GM12873 (cell line): ENCODE results near the gene CDKL5.
A peak's percentile ranks its signal among the peaks of the same experiment; 100 is the strongest.

Source experiments
- TF ChIP-seq, protein P1 (sequence below): IDR thresholded peaks from 2 replicates; pipeline ENCODE4 v1.5.1; 2012; ENCODE audit warnings: low read depth, mild to moderate bottlenecking, moderate library complexity, low read length, control low read depth; ENCODE audit not compliant: insufficient read depth; ENCODE audit errors: missing control alignments

CDKL5 gene

GRCh38 chrX:18410038-18410437 lies 15.4 kb upstream of the CDKL5 start:
- TF ChIP-seq, protein P1, sequence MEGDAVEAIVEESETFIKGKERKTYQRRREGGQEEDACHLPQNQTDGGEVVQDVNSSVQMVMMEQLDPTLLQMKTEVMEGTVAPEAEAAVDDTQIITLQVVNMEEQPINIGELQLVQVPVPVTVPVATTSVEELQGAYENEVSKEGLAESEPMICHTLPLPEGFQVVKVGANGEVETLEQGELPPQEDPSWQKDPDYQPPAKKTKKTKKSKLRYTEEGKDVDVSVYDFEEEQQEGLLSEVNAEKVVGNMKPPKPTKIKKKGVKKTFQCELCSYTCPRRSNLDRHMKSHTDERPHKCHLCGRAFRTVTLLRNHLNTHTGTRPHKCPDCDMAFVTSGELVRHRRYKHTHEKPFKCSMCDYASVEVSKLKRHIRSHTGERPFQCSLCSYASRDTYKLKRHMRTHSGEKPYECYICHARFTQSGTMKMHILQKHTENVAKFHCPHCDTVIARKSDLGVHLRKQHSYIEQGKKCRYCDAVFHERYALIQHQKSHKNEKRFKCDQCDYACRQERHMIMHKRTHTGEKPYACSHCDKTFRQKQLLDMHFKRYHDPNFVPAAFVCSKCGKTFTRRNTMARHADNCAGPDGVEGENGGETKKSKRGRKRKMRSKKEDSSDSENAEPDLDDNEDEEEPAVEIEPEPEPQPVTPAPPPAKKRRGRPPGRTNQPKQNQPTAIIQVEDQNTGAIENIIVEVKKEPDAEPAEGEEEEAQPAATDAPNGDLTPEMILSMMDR: peak; percentile 28

- TF ChIP-seq, protein P1: no peak
These were observed 10.0 kb upstream of the CDKL5 start for GRCh38 chrX:18415386-18415785.

- TF ChIP-seq, protein P1: no peak
These were observed 3.1 kb upstream of the CDKL5 start for GRCh38 chrX:18422325-18422724.

GRCh38 chrX:18422886-18423285 lies 2.5 kb upstream of the CDKL5 start:
- TF ChIP-seq, protein P1: no peak

DNA sequence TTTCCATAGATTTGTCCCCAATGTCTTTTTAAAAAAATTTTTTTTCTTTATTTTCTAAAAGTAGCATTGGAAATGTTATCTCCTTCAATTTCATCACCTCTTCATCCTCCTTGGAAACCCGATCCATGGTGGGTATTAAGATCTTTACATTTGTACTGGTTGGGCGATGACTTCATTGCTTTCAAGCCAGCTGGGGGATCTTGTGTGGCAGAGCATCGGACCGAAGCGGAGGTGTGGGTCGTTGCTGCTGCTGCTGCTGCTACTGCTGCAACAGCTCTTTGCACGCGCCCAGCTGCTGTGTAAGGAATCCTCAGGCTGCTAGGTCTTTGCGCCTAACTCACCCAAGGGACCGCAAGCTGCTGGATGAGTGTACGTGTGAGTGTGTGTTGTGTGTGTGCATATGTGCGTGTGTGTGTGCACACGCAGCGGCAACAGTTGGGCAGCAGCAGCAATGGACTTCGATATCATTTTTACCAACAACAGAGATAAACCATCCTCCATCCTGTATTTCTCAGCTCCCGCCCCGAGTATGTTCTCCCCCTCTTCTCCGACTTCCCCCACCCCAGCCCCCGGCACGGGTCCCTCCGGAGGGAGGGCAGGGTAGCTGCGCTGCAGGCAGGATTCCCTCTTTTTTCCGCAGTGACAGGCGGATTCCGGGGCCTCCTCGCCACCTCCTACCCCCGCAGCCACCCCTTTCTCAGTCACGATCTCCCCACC lies 768 bp upstream of the CDKL5 start:
- TF ChIP-seq, protein P1: no peak

- TF ChIP-seq, protein P1: no peak
These were observed 554 bp downstream of the CDKL5 start for GRCh38 chrX:18426004-18426320.

DNA sequence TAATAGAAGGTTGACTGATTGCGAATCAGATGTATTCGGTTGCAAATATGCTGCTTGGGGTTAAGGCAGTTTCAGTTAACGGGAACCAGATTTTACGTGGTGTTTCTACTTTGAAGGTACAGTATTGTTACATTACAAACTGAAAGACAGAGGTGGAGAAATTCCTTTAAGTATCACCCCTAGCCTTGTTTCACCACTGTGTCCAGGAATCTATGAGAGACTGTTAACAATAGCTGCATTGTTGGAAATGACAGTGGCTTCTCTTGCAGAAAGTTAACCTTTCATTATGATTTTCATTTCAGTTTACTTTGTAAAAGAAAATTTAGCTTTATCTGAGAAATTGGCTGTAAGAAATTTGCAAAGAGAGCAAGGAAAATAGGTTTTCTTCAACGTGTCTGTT lies 2.6 kb downstream of the CDKL5 start:
- TF ChIP-seq, protein P1: no peak

- TF ChIP-seq, protein P1: no peak
These were observed 9.5 kb downstream of the CDKL5 start for GRCh38 chrX:18434896-18435295.
